Activated CD4-positive, alpha-beta T cell treated with anti-CD3 and anti-CD28 coated beads, Interleukin-2, amount 50 U/mL, for 16 hours (primary cell): Measurements from ENCODE around the gene EHD2.
"Not testable (repeated sequence)": the region's sequence is repeated elsewhere in the genome, so short reads cannot be mapped to it uniquely, and the experiment has no call there.

Experiments
- DNase-seq: peaks from one replicate; pipeline ENCODE4 v3.0.0-alpha.2; 2020

EHD2 gene

GRCh38 chr19:47693489-47693888 lies 19.7 kb upstream of the EHD2 start:
- no peak for DNase-seq

- DNase-seq = no peak
Observed at GRCh38 chr19:47693903-47694302, 19.3 kb upstream of the EHD2 start.

GRCh38 chr19:47694466-47695273 lies 18.6 kb upstream of the EHD2 start:
- DNase-seq = no peak

- DNase-seq = no peak
Observed at GRCh38 chr19:47695533-47696262, 17.5 kb upstream of the EHD2 start.

GRCh38 chr19:47696635-47697034 lies 16.6 kb upstream of the EHD2 start:
- no peak for DNase-seq

GRCh38 chr19:47697863-47698609 lies 15.2 kb upstream of the EHD2 start:
- peak; percentile 66 for DNase-seq

GRCh38 chr19:47698631-47699359 lies 14.4 kb upstream of the EHD2 start:
- no peak for DNase-seq

GRCh38 chr19:47699360-47699917 lies 13.8 kb upstream of the EHD2 start:
- DNase-seq = peak; percentile 46

GRCh38 chr19:47700934-47701716 lies 12.1 kb upstream of the EHD2 start:
- no peak for DNase-seq

GRCh38 chr19:47701717-47702552 lies 11.3 kb upstream of the EHD2 start:
- no peak for DNase-seq

GRCh38 chr19:47702671-47703070 lies 10.6 kb upstream of the EHD2 start:
- DNase-seq = no peak

- no peak for DNase-seq
Observed at GRCh38 chr19:47703301-47703700, 9.9 kb upstream of the EHD2 start.

GRCh38 chr19:47704024-47704423 lies 9.2 kb upstream of the EHD2 start:
- no peak for DNase-seq

GRCh38 chr19:47704656-47705055 lies 8.6 kb upstream of the EHD2 start:
- no peak for DNase-seq

GRCh38 chr19:47707135-47707925 lies 5.9 kb upstream of the EHD2 start:
- peak; percentile 88 for DNase-seq

- no peak for DNase-seq
Observed at GRCh38 chr19:47711652-47712242, 1.5 kb upstream of the EHD2 start.

GRCh38 chr19:47714339-47714738 lies 1.1 kb downstream of the EHD2 start:
- no peak for DNase-seq

GRCh38 chr19:47714855-47715254 lies 1.6 kb downstream of the EHD2 start:
- DNase-seq = not testable (repeated sequence)

- no peak for DNase-seq
Observed at GRCh38 chr19:47716270-47716937, 3.2 kb downstream of the EHD2 start.
